ENCODE results near the gene SIGLEC14.

- TF ChIP-seq GATA2 (IDR thresholded peaks at IDR 0.05; ENCODE audit: low read depth, low read length): no peak
- TF ChIP-seq GATA3 (IDR thresholded peaks at IDR 0.05; ENCODE audit: low read depth, low read length): no peak
These were observed 46.6 kb upstream of the SIGLEC14 start, which contains the start of gene SPACA6 for GRCh38 chr19:51693260-51693659.
